ENCODE data around the gene ZNRF2.
"Not testable (repeated sequence)": the region's sequence is repeated elsewhere in the genome, so short reads cannot be mapped to it uniquely, and the experiment has no call there.

Gene ZNRF2

GRCh38 chr7:30290317-30290716, 5.9 kb downstream of the ZNRF2 start:
- DNase-seq (ENCODE audit: low spot score): not testable (repeated sequence)

GRCh38 chr7:30292416-30293038, 8.1 kb downstream of the ZNRF2 start:
- not testable (repeated sequence) for DNase-seq (ENCODE audit: low spot score)

GRCh38 chr7:30296304-30296703, 11.9 kb downstream of the ZNRF2 start:
- DNase-seq (ENCODE audit: low spot score): not testable (repeated sequence)

GRCh38 chr7:30297499-30297898, 13.1 kb downstream of the ZNRF2 start:
- not testable (repeated sequence) for DNase-seq (ENCODE audit: low spot score)

- DNase-seq (ENCODE audit: low spot score): not testable (repeated sequence)
These were observed 14.0 kb downstream of the ZNRF2 start for GRCh38 chr7:30298409-30298808.

- no peak for DNase-seq (ENCODE audit: low spot score)
These were observed 17.4 kb downstream of the ZNRF2 start for GRCh38 chr7:30301751-30302150.

- DNase-seq (ENCODE audit: low spot score): no peak
These were observed 18.4 kb downstream of the ZNRF2 start for GRCh38 chr7:30302656-30303311.

- DNase-seq (ENCODE audit: low spot score): no peak
These were observed 19.1 kb downstream of the ZNRF2 start for GRCh38 chr7:30303312-30304039.

- no peak for DNase-seq (ENCODE audit: low spot score)
These were observed 19.9 kb downstream of the ZNRF2 start for GRCh38 chr7:30304177-30304884.

- no peak for DNase-seq (ENCODE audit: low spot score)
These were observed 22.6 kb downstream of the ZNRF2 start for GRCh38 chr7:30306976-30307375.

- DNase-seq (ENCODE audit: low spot score): no peak
These were observed 24.0 kb downstream of the ZNRF2 start for GRCh38 chr7:30308389-30308788.

- no peak for DNase-seq (ENCODE audit: low spot score)
These were observed 24.9 kb downstream of the ZNRF2 start for GRCh38 chr7:30309302-30309701.

- no peak for DNase-seq (ENCODE audit: low spot score)
These were observed 25.5 kb downstream of the ZNRF2 start for GRCh38 chr7:30309842-30310435.

GRCh38 chr7:30310674-30311362, 26.4 kb downstream of the ZNRF2 start:
- DNase-seq (ENCODE audit: low spot score): no peak

- DNase-seq (ENCODE audit: low spot score): no peak
These were observed 27.8 kb downstream of the ZNRF2 start for GRCh38 chr7:30312178-30312577.

- DNase-seq (ENCODE audit: low spot score): no peak
These were observed 29.0 kb downstream of the ZNRF2 start for GRCh38 chr7:30313348-30313747.

GRCh38 chr7:30313793-30314192, 29.4 kb downstream of the ZNRF2 start:
- DNase-seq (ENCODE audit: low spot score): no peak

GRCh38 chr7:30315589-30315988, 31.2 kb downstream of the ZNRF2 start:
- no peak for DNase-seq (ENCODE audit: low spot score)

- DNase-seq (ENCODE audit: low spot score): no peak
These were observed 36.0 kb downstream of the ZNRF2 start for GRCh38 chr7:30320392-30320791.

GRCh38 chr7:30321089-30321881, 36.9 kb downstream of the ZNRF2 start:
- DNase-seq (ENCODE audit: low spot score): no peak

GRCh38 chr7:30321882-30322192, 37.4 kb downstream of the ZNRF2 start:
- no peak for DNase-seq (ENCODE audit: low spot score)
